ES-I3 (cell line): ENCODE measurements around the gene SLC39A2.

Experiments
- H3K36me3 ChIP-seq: 2 replicates; pipeline ENCODE4 v1.6.1; 2013; ENCODE audit warnings: mild to moderate bottlenecking, low read length, control low read depth, moderate library complexity; ENCODE audit not compliant: insufficient read depth
- H3K4me1 ChIP-seq: 2 replicates; pipeline ENCODE4 v1.6.1; 2013; ENCODE audit warnings: mild to moderate bottlenecking, control low read depth, low read length; ENCODE audit not compliant: insufficient read depth
- H3K9ac ChIP-seq: 2 replicates; pipeline ENCODE4 v1.6.1; 2013; ENCODE audit warnings: low read depth, mild to moderate bottlenecking, low read length, moderate library complexity
- H3K9me3 ChIP-seq: 2 replicates; pipeline ENCODE4 v1.6.1; 2013; ENCODE audit warnings: mild to moderate bottlenecking, low read length, moderate library complexity; ENCODE audit not compliant: control insufficient read depth, insufficient read depth

The SLC39A2 gene

GRCh38 chr14:21011136-21011535, 12.0 kb downstream of the SLC39A2 start:
- peaks cover 6% of the 10 kb centered on the region for H3K4me1 ChIP-seq
- H3K9me3 ChIP-seq: no peaks in the 10 kb centered on the region
- H3K36me3 ChIP-seq: no peaks in the 10 kb centered on the region
- H3K9ac ChIP-seq: no peak overlapping the region

GRCh38 chr14:21014761-21015190, 15.7 kb downstream of the SLC39A2 start:
- Histone ChIP-seq H3K4me1 (peaks cover 6% of the 10 kb centered on the region), H3K36me3 (no peaks in the 10 kb centered on the region), H3K9me3 (no peaks in the 10 kb centered on the region), H3K9ac (no peak overlapping the region)

- peaks cover 6% of the 10 kb centered on the region for H3K4me1 ChIP-seq
- no peaks in the 10 kb centered on the region for H3K36me3 ChIP-seq
- no peaks in the 10 kb centered on the region for H3K9me3 ChIP-seq
- no peak overlapping the region for H3K9ac ChIP-seq
These were observed 16.2 kb downstream of the SLC39A2 start for GRCh38 chr14:21015312-21015711.

GRCh38 chr14:21016413-21017190, 17.5 kb downstream of the SLC39A2 start:
- H3K36me3 ChIP-seq: no peaks in the 10 kb centered on the region
- H3K9me3 ChIP-seq: no peaks in the 10 kb centered on the region
- H3K9ac ChIP-seq: no peak overlapping the region
- peaks cover 6% of the 10 kb centered on the region for H3K4me1 ChIP-seq

GRCh38 chr14:21017528-21018245, 18.6 kb downstream of the SLC39A2 start:
- H3K4me1 ChIP-seq: peaks cover 6% of the 10 kb centered on the region
- H3K36me3 ChIP-seq: no peaks in the 10 kb centered on the region
- no peak overlapping the region for H3K9ac ChIP-seq
- H3K9me3 ChIP-seq: no peaks in the 10 kb centered on the region

- no peaks in the 10 kb centered on the region for H3K36me3 ChIP-seq
- H3K9ac ChIP-seq: no peak overlapping the region
- H3K4me1 ChIP-seq: peaks cover 6% of the 10 kb centered on the region
- H3K9me3 ChIP-seq: no peaks in the 10 kb centered on the region
These were observed 19.2 kb downstream of the SLC39A2 start for GRCh38 chr14:21018286-21018685.

GRCh38 chr14:21018781-21019180, 19.7 kb downstream of the SLC39A2 start:
- Histone ChIP-seq H3K36me3 (no peaks in the 10 kb centered on the region), H3K9ac (no peak overlapping the region), H3K4me1 (peaks cover 6% of the 10 kb centered on the region), H3K9me3 (no peaks in the 10 kb centered on the region)

GRCh38 chr14:21019366-21019765, 20.3 kb downstream of the SLC39A2 start:
- Histone ChIP-seq H3K9ac (no peak overlapping the region), H3K4me1 (peaks cover 6% of the 10 kb centered on the region), H3K36me3 (no peaks in the 10 kb centered on the region), H3K9me3 (no peaks in the 10 kb centered on the region)

GRCh38 chr14:21020977-21021545, 22.0 kb downstream of the SLC39A2 start:
- Histone ChIP-seq H3K9me3 (no peaks in the 10 kb centered on the region), H3K36me3 (no peaks in the 10 kb centered on the region), H3K4me1 (peaks cover 2% of the 10 kb centered on the region; the same call in 1 of the 2 replicates), H3K9ac (no peak overlapping the region)

GRCh38 chr14:21022686-21023085, 23.6 kb downstream of the SLC39A2 start:
- Histone ChIP-seq H3K36me3 (no peaks in the 10 kb centered on the region), H3K4me1 (peaks cover 12% of the 10 kb centered on the region; the same call in 1 of the 2 replicates), H3K9ac (no peak overlapping the region), H3K9me3 (no peaks in the 10 kb centered on the region)

GRCh38 chr14:21023174-21023573, 24.1 kb downstream of the SLC39A2 start:
- peaks cover 12% of the 10 kb centered on the region; the same call in 1 of the 2 replicates for H3K4me1 ChIP-seq
- no peaks in the 10 kb centered on the region for H3K9me3 ChIP-seq
- H3K36me3 ChIP-seq: no peaks in the 10 kb centered on the region
- no peak overlapping the region for H3K9ac ChIP-seq

GRCh38 chr14:21023817-21024584, 24.9 kb downstream of the SLC39A2 start:
- Histone ChIP-seq H3K36me3 (no peaks in the 10 kb centered on the region), H3K9me3 (no peaks in the 10 kb centered on the region), H3K9ac (peak overlapping the region; percentile 64), H3K4me1 (peaks cover 12% of the 10 kb centered on the region; the same call in 1 of the 2 replicates)

GRCh38 chr14:21024585-21025370, 25.7 kb downstream of the SLC39A2 start, which contains the start of gene NDRG2:
TSS of gene NDRG2 (minus strand) at chr14:21025061. CDS start at chr14:21023315, 1,746 bp downstream.
- H3K9me3 ChIP-seq: no peaks in the 10 kb centered on the region
- H3K9ac ChIP-seq: peak within 1 kb of the TSS; percentile 69
- no peaks in the 10 kb centered on the region for H3K36me3 ChIP-seq
- peaks cover 12% of the 10 kb centered on the region; the same call in 1 of the 2 replicates for H3K4me1 ChIP-seq
